Effector memory CD4-positive, alpha-beta T cell (primary cell): Measurements from ENCODE around the gene TGFB3.

Source experiments
- DNase-seq, 3 donors: peaks; one replicate each; pipeline ENCODE4 v3.0.0-alpha.2; 2020
- H3K27ac ChIP-seq: 2 replicates; pipeline ENCODE4 v1.7.0; 2013; ENCODE audit warnings: mild to moderate bottlenecking, low read length, moderate library complexity; ENCODE audit not compliant: insufficient read depth, poor library complexity, severe bottlenecking
- H3K27me3 ChIP-seq: replicated peaks from 2 replicates; pipeline ENCODE4 v1.7.0; 2013; ENCODE audit warnings: mild to moderate bottlenecking, low read length; ENCODE audit not compliant: insufficient read depth, control insufficient read depth, poor library complexity, severe bottlenecking
- H3K36me3 ChIP-seq: 2 replicates; pipeline ENCODE4 v1.7.0; 2013; ENCODE audit warnings: mild to moderate bottlenecking, low read length, moderate library complexity; ENCODE audit not compliant: control insufficient read depth, insufficient read depth
- H3K4me1 ChIP-seq: 2 replicates; pipeline ENCODE4 v1.7.0; 2013; ENCODE audit warnings: low read length, mild to moderate bottlenecking; ENCODE audit not compliant: control insufficient read depth, insufficient read depth, poor library complexity, severe bottlenecking
- H3K4me3 ChIP-seq: 2 replicates; pipeline ENCODE4 v1.7.0; 2013; ENCODE audit warnings: low read length, low read depth, mild to moderate bottlenecking; ENCODE audit not compliant: insufficient read depth, poor library complexity, severe bottlenecking
- H3K9me3 ChIP-seq: 2 replicates; pipeline ENCODE4 v1.7.0; 2013; ENCODE audit warnings: mild to moderate bottlenecking, low read length, moderate library complexity; ENCODE audit not compliant: control insufficient read depth

Gene TGFB3

DNA sequence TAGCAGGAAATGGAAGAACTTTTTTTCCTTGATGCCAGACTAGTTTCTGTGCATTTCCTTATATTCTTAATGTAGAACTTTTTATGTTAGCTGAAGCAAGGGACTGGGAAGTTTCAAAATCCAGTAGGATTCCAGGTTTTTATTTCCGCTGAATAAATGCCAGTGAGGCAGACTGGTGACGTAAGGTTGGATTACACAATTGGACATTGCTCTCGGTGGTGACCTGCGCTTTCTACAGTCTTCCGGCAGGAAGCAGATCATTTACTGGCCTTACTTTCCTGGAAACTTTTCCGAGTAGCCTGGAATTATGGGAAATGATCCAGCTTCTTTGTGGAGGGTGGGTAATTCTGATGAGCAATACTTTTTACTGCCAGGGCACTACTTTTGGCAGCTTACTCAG, 7.3 kb upstream of the TGFB3 start:
- Histone ChIP-seq H3K27ac (no peak overlapping the region), H3K4me3 (no peak overlapping the region), H3K36me3 (no peaks in the 10 kb centered on the region), H3K9me3 (no peaks in the 10 kb centered on the region), H3K27me3 (no peaks in the 10 kb centered on the region), H3K4me1 (peaks cover 5% of the 10 kb centered on the region)
- DNase-seq = no peak

DNA sequence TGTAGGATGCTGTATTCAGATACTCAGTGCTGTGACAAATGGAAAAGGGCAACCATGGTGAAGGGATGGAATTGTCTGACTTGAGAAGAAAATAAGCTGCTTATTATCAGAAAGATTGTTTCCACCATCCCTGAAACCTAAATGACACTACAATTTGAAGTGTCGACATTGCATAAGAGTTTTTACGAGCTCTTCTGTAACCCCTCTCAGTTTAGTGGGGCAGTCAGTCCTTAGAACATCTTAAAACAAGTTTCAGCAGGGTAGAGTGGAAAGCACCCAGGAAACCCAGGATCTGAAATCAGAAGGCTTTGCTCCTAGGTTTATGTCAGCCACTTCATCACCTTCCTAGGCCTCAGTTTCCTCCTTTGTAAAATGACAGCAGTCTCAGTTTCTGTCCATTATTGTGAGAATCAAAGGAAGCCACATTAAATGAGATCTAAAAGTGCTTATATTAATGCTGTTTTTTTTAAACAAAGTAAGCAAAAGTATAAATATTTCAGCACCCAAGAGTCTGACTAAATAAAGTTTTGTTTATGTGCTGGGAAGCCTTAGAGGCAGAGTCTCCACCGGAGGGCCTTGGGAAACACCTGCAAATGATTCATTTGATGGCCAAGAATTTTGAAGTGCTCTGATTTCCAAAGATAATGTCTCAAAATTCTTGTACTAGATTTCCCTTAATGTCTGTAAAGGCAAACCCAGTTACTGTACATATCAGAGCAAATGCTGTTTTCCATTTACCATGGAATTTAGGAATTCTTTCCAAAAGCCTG, 5.6 kb upstream of the TGFB3 start:
- Histone ChIP-seq H3K36me3 (no peaks in the 10 kb centered on the region), H3K4me1 (peaks cover 5% of the 10 kb centered on the region), H3K27ac (no peak overlapping the region), H3K4me3 (no peak overlapping the region), H3K9me3 (no peaks in the 10 kb centered on the region), H3K27me3 (no peaks in the 10 kb centered on the region)
- no peak for DNase-seq

DNA sequence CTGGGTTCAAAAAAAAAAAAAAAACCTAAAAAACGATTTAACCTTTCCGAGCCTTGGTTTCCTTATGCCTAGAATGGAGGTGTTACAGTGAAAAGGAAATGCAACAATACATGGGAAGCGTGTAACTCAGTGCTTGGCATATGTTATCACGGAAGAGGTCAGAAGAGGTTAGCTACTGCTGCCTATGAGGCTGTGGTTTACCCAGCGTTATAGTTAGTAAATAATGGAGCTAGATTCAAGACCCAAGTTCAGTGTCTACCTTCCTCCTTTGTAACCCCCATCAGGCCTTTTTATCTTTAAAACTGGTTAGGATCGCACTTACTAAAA, 4.6 kb upstream of the TGFB3 start:
- H3K27ac ChIP-seq = no peak overlapping the region
- DNase-seq = no peak
- no peaks in the 10 kb centered on the region for H3K36me3 ChIP-seq

DNA sequence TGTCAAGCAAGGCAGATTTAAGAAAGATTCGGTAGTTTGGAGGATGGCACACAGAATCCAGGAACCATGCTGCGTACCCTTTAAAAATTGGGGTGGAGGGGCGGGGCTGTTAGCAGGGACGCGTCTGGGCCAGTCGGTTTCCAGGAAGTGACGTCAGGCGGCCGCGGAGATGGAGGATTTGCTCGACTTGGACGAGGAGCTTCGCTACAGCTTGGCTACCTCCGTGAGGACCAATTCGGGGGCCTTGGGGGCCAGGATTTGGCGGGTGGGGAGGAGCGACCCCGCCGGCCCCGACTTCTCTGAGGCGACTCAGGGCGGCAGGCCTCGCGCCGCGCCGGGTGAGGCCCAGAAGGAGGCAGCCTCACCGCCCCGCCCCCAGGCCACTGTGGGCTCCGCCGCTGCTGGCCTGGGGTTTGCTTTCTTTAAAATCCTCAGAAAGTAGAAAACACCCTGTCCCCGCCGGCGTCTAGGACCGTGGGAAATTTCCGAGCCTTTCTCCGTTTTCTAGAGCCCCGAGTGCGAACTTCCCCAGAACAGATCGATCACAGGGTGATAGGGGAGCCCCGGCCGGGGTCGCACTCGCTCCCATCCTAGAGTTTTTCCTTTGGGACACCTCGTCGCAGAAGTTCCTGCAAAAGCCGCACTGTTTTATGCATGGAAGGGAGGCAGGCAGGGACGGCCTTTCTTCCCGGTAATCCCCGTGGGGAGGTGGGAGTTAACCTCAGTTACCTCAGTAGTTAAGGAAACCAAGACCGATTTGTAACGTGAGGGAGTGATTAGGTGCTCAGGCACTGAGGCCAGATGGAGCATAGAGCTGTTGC, 4.0 kb upstream of the TGFB3 start, which contains the start of gene IFT43:
Gene IFT43, plus strand, starts transcription at position 146 of the 821 bp plus-strand sequence. Its CDS starts 24 bp downstream, at position 170.
- H3K27me3 ChIP-seq = no peaks in the 10 kb centered on the region
- no peaks in the 10 kb centered on the region for H3K9me3 ChIP-seq
- H3K36me3 ChIP-seq = no peaks in the 10 kb centered on the region
- H3K4me3 ChIP-seq = peak within 1 kb of the TSS; percentile 80
- peaks cover 11% of the 10 kb centered on the region for H3K4me1 ChIP-seq
- H3K27ac ChIP-seq = peak within 1 kb of the TSS; percentile 77
- DNase-seq = peak; percentile 82 to 89 (median 82)

More for the DNA sequence above, 4.6 kb upstream of the TGFB3 start:
- Histone ChIP-seq H3K4me3 (peak overlapping the region; percentile 80), H3K27me3 (no peaks in the 10 kb centered on the region), H3K4me1 (peaks cover 11% of the 10 kb centered on the region), H3K9me3 (no peaks in the 10 kb centered on the region)

DNA sequence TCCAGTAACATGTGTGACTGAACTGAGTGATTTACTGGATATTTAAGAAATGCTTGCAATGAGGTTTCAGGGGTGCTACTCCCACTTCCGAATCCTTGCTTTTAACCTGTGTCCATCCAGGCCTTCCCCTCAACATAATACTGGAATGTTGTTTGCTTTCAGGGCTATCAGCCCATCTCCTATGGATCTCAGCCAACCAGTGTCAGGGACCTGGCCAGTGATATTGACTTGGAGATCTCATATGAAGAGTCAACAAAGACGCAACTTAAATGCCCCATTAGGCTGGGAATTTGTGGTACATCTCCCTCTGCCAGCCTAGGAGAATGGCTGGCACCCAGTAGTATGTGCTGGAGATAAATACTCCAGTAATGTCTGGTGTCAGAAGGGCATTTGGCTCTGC, 2.9 kb upstream of the TGFB3 start:
- Histone ChIP-seq H3K9me3 (no peaks in the 10 kb centered on the region), H3K27ac (no peak overlapping the region), H3K4me1 (peaks cover 11% of the 10 kb centered on the region), H3K36me3 (no peaks in the 10 kb centered on the region), H3K27me3 (no peaks in the 10 kb centered on the region), H3K4me3 (no peak overlapping the region)
- no peak for DNase-seq

DNA sequence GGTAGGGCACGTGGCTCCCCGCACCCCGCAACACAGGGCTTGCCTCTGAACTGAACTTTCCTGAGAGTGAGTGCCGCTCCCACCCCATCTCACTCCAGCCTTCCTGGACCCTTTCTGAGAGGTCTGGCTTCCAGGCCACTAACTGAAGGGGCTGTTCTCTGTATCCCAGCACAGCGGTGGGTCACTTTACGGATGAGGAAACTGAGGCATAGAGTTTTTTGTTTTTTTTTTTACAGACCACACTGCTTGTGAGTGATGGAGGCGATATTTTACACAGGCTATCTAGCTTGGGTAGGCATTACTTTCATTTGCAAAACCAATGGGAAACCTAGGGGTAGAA, 1.2 kb upstream of the TGFB3 start:
- no peak for DNase-seq
- H3K27ac ChIP-seq = no peak overlapping the region
- no peaks in the 10 kb centered on the region for H3K36me3 ChIP-seq
- peak overlapping the region; percentile 80 for H3K4me3 ChIP-seq
- H3K9me3 ChIP-seq = no peaks in the 10 kb centered on the region
- H3K27me3 ChIP-seq = no peaks in the 10 kb centered on the region
- H3K4me1 ChIP-seq = peaks cover 15% of the 10 kb centered on the region

DNA sequence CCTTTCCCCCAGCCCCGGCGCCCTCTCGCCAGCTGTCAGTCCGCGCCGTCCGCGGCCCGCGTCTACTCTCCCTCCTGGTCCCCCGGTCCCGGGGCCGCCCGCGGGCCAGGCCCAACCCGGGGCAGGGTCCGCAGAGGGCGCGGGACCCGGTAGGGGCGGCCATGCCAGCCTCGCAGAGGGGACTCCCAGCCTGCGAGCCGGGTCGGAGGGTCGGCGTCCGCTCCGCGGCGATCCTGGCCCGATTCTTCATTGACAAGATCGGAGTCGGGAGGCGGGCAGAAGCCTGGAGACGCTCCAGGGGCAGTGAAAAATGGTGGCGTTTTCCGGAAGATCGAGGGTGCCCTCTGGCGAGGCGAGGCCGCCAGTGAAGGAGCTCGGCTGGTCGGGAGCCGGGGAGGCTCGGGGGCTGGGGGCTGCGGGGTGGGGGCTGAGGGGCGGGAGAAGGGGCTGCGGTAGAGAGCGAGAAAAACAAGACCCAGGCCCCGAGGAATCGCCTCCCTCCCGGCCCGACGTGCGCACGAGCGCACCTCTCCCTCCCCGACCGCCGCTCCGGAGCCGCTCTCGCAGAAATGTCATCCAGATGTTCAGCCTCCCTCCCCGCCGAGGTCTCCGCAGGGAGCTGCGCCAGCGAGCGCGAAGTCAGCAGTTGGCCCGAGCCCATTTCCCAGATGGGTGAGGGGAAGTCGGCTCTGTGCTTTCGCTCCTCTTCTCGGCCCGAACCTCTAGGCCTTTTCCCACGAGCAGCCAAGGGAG, 647 bp upstream of the TGFB3 start:
- no peaks in the 10 kb centered on the region for H3K27me3 ChIP-seq
- peak overlapping the region; percentile 70 for H3K27ac ChIP-seq
- peaks cover 15% of the 10 kb centered on the region for H3K4me1 ChIP-seq

DNA sequence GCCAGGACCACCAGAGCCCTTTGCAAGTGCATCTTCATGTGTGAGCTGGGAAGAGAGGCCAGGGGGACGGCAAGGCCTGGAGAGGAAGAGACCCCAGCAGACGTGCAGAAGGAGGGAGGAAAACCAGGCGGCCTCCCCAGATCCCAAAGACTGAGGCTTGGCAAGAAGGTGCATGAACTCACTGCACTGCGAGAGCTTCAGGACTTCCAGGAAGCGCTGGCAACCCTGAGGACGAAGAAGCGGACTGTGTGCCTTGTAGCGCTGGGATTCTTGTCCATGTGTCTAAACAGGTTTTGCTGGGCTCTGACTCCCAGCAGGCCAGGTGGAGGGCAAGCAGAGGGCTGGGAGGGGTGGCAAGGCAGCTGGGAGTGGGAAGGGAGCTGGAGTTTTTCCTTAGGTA, 939 bp downstream of the TGFB3 start:
- DNase-seq = no peak

More for the DNA sequence above, 647 bp upstream of the TGFB3 start:
- Histone ChIP-seq H3K4me3 (peak overlapping the region; percentile 80), H3K9me3 (no peaks in the 10 kb centered on the region), H3K36me3 (no peaks in the 10 kb centered on the region)
- peak; percentile 41 to 66 (median 66) for DNase-seq

DNA sequence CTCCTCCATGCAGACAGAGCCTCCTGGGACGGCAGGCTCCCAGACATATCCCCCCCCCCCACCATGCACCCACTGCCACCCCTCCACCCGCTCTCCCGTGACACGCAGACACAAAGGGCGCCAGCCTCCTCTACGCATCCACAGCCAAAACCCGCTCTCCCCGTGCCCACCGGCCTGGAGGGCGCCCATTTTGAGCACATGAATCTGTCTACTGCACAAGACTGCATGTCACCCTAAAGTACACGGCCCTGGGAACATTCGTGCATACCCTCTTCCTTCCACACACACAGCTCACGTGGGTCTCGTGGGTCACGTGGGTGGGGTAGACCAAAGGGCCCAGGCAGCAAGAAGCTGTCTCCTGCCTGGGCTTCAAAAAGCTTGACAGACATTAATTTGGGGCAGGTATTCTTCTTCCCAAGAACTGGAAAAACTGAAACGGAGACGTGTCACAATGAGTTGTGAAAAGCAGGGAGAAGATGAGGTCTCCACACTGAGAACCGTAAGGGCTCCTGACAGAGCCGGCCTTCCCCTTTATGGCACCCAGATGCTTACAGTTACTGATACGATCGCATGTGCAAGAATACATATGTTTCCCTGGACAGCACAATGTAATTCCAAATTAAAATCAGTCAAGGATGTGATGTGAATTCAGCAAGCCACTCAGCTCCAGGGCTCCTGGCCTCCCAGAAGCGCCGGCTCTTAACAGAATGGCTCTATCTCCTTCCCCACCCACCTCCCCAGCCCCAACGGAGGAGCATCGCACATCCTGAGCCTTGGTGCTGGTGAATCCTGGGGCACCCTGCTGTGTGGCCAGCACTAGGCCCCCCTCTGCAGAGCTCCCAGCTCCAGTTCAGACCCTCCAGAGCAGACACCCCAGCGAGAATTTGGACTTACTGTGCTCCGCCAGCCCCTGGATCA, 1.9 kb downstream of the TGFB3 start:
- H3K27ac ChIP-seq = no peak overlapping the region
- H3K9me3 ChIP-seq = no peaks in the 10 kb centered on the region
- H3K27me3 ChIP-seq = no peaks in the 10 kb centered on the region
- H3K4me3 ChIP-seq = no peak overlapping the region
- peaks cover 10% of the 10 kb centered on the region for H3K4me1 ChIP-seq
- DNase-seq = no peak
- H3K36me3 ChIP-seq = no peaks in the 10 kb centered on the region

More for the DNA sequence above, 939 bp downstream of the TGFB3 start:
- H3K27me3 ChIP-seq = no peaks in the 10 kb centered on the region
- H3K27ac ChIP-seq = no peak overlapping the region
- H3K4me1 ChIP-seq = peaks cover 10% of the 10 kb centered on the region
- no peak overlapping the region for H3K4me3 ChIP-seq
- no peaks in the 10 kb centered on the region for H3K9me3 ChIP-seq
- no peaks in the 10 kb centered on the region for H3K36me3 ChIP-seq
